H9 (cell line): Measurements from ENCODE around the gene HOXC11. TPM values are rescaled to one million over a fixed set of nuclear protein-coding genes. Genes with fewer than 3 reads are reported as not detected.

Experiments used
- DNase-seq: peaks from one replicate; pipeline ENCODE4 v3.0.0-alpha.2; 2017
- H2AFZ ChIP-seq: one replicate; pipeline ENCODE4 v1.6.1; 2013; ENCODE audit warnings: mild to moderate bottlenecking, low read length, control low read depth, moderate library complexity
- H2AK5ac ChIP-seq: 2 replicates; pipeline ENCODE4 v1.6.1; 2013; ENCODE audit warnings: low read length, control low read depth, mixed read lengths; ENCODE audit not compliant: insufficient read length
- H2BK120ac ChIP-seq: one replicate; pipeline ENCODE4 v1.6.1; 2013; ENCODE audit warnings: low read depth, mild to moderate bottlenecking, low read length, control low read depth, inconsistent platforms; ENCODE audit not compliant: poor library complexity, severe bottlenecking
- H2BK12ac ChIP-seq: 2 replicates; pipeline ENCODE4 v1.6.1; 2013; ENCODE audit warnings: low read length, control low read depth, mixed read lengths, low read depth; ENCODE audit not compliant: insufficient read length
- H2BK15ac ChIP-seq: 2 replicates; pipeline ENCODE4 v1.6.1; 2013; ENCODE audit warnings: low read depth, low read length, control low read depth
- H2BK20ac ChIP-seq: one replicate; pipeline ENCODE4 v1.6.1; 2013; ENCODE audit warnings: low read depth, mild to moderate bottlenecking, low read length, control low read depth, inconsistent platforms; ENCODE audit not compliant: poor library complexity, severe bottlenecking
- H2BK5ac ChIP-seq: 2 replicates; pipeline ENCODE4 v1.6.1; 2013; ENCODE audit warnings: low read length, control low read depth, mixed read lengths; ENCODE audit not compliant: insufficient read length
- H3K14ac ChIP-seq: 2 replicates; pipeline ENCODE4 v1.6.1; 2013; ENCODE audit warnings: low read length, control low read depth; ENCODE audit not compliant: insufficient read depth
- H3K18ac ChIP-seq: 2 replicates; pipeline ENCODE4 v1.6.1; 2013; ENCODE audit warnings: low read depth, mild to moderate bottlenecking, mixed read lengths, low read length, control low read depth; ENCODE audit not compliant: insufficient read length
- H3K23ac ChIP-seq: 2 replicates; pipeline ENCODE4 v1.6.1; 2013; ENCODE audit warnings: low read length, control low read depth, mixed read lengths, low read depth; ENCODE audit not compliant: insufficient read length
- H3K23me2 ChIP-seq: 2 replicates; pipeline ENCODE4 v1.6.1; 2013; ENCODE audit warnings: low read depth, mild to moderate bottlenecking, mixed read lengths, low read length, control low read depth; ENCODE audit not compliant: insufficient read length, poor library complexity, severe bottlenecking
- H3K27ac ChIP-seq: 2 replicates; pipeline ENCODE4 v1.5.1; 2013; ENCODE audit warnings: low read length, control low read depth, mixed read lengths, low read depth; ENCODE audit not compliant: insufficient read length
- H3K27me3 ChIP-seq: 2 replicates; pipeline ENCODE4 v1.6.1; 2013; ENCODE audit warnings: low read length, control low read depth, inconsistent platforms; ENCODE audit not compliant: insufficient read depth
- H3K4ac ChIP-seq: 2 replicates; pipeline ENCODE4 v1.6.1; 2013; ENCODE audit warnings: low read depth, mild to moderate bottlenecking, control low read depth, inconsistent platforms, low read length, moderate library complexity
- H3K4me1 ChIP-seq: 2 replicates; pipeline ENCODE4 v1.6.1; 2013; ENCODE audit warnings: low read length, control low read depth, inconsistent platforms; ENCODE audit not compliant: insufficient read depth
- H3K4me2 ChIP-seq: 2 replicates; pipeline ENCODE4 v1.6.1; 2013; ENCODE audit warnings: low read length, control low read depth, mixed read lengths; ENCODE audit not compliant: insufficient read length, insufficient read depth
- H3K56ac ChIP-seq: 2 replicates; pipeline ENCODE4 v1.6.1; 2013; ENCODE audit warnings: low read depth, mild to moderate bottlenecking, mixed read lengths, low read length, control low read depth; ENCODE audit not compliant: insufficient read length
- H3K79me1 ChIP-seq: 2 replicates; pipeline ENCODE4 v1.6.1; 2013; ENCODE audit warnings: low read depth, mild to moderate bottlenecking, moderate library complexity, low read length, control low read depth, inconsistent platforms; ENCODE audit not compliant: insufficient read depth, poor library complexity, severe bottlenecking
- H3K79me2 ChIP-seq: 2 replicates; pipeline ENCODE4 v1.6.1; 2013; ENCODE audit warnings: low read length, control low read depth, inconsistent platforms; ENCODE audit not compliant: insufficient read depth
- H3K9ac ChIP-seq: 2 replicates; pipeline ENCODE4 v1.6.1; 2013; ENCODE audit warnings: low read length, control low read depth, mixed read lengths; ENCODE audit not compliant: insufficient read length; ENCODE audit errors: extremely low read depth
- H3K9me3 ChIP-seq: one replicate; pipeline ENCODE4 v1.6.1; 2013; ENCODE audit warnings: low read depth, low read length, inconsistent platforms; ENCODE audit not compliant: control insufficient read depth
- H3T11ph ChIP-seq: one replicate; pipeline ENCODE4 v1.6.1; 2013; ENCODE audit warnings: mild to moderate bottlenecking, low read length, control low read depth, inconsistent platforms
- H4K20me1 ChIP-seq: one replicate; pipeline ENCODE4 v1.6.1; 2013; ENCODE audit not compliant: control insufficient read depth, insufficient read length, insufficient read depth
- H4K5ac ChIP-seq: 2 replicates; pipeline ENCODE4 v1.6.1; 2013; ENCODE audit warnings: low read depth, mild to moderate bottlenecking, mixed read lengths, low read length, control low read depth; ENCODE audit not compliant: insufficient read length
- H4K8ac ChIP-seq: replicated peaks from 2 replicates; pipeline ENCODE4 v1.6.1; 2013; ENCODE audit warnings: low read length, control low read depth, mixed read lengths, low read depth; ENCODE audit not compliant: insufficient read length
- H4K91ac ChIP-seq: 2 replicates; pipeline ENCODE4 v1.6.1; 2013; ENCODE audit warnings: low read depth, mild to moderate bottlenecking, moderate library complexity, mixed read lengths, low read length, control low read depth; ENCODE audit not compliant: insufficient read length
- H3K27ac Mint-ChIP-seq, 3 experiments: 2 replicates in 2 of 3; 3 replicates in 1 of 3; pipeline ENCODE4 v1.8.0; 2020 to 2021; ENCODE audit warnings: mixed read lengths in 3 of 3, mild to moderate bottlenecking in 1 of 3, moderate library complexity in 1 of 3
- H3K27me3 Mint-ChIP-seq: 2 replicates; pipeline ENCODE4 v1.8.0; 2021; ENCODE audit warnings: low read depth, mild to moderate bottlenecking, moderate library complexity, mixed read lengths
- H3K36me3 Mint-ChIP-seq, 3 experiments: 2 replicates in 2 of 3; 3 replicates in 1 of 3; pipeline ENCODE4 v1.8.0; 2020 to 2021; ENCODE audit warnings: low read depth in 3 of 3, mixed read lengths in 3 of 3; ENCODE audit not compliant: insufficient read depth in 1 of 3
- H3K4me1 Mint-ChIP-seq, 2 experiments: 2 replicates each; pipeline ENCODE4 v1.8.0; 2020; ENCODE audit warnings: mixed read lengths in 2 of 2
- H3K4me3 Mint-ChIP-seq, 2 experiments: 2 replicates in 1 of 2; 3 replicates in 1 of 2; pipeline ENCODE4 v1.8.0; 2020 to 2021; ENCODE audit warnings: mild to moderate bottlenecking in 2 of 2, mixed read lengths in 2 of 2, moderate library complexity in 1 of 2
- H3K9me3 Mint-ChIP-seq, 2 experiments: 2 replicates in 1 of 2; 3 replicates in 1 of 2; pipeline ENCODE4 v1.8.0; 2020; ENCODE audit warnings: mild to moderate bottlenecking in 2 of 2, mixed read lengths in 2 of 2, moderate library complexity in 1 of 2
- WGBS: extraction: QIAGEN DNeasy Blood & Tissue Kit; methylation state at CpG from one replicate; pipeline ENCODE4 v1.1.7; 2013; ENCODE audit warnings: missing lambda C conversion rate, low lambda C conversion rate, mixed read lengths; ENCODE audit not compliant: insufficient read length; ENCODE audit errors: extremely low coverage; 5-methylcytosine and 5-hydroxymethylcytosine counted together
- total RNA-seq: library from RNA; stranded (reverse); gene quantifications from 2 replicates; pipeline ENCODE4 v1.2.1, GENCODE V29; 2021
- TF ChIP-seq, protein P1 (sequence below): fragments of 200-600 bp; sonication (generic); conservative IDR thresholded peaks from 3 replicates; pipeline ENCODE4 v1.8.0; 2021; ENCODE audit warnings: antibody characterized with exemption, mild to moderate bottlenecking

HOXC11 gene
- total RNA-seq, 1 experiment from 2014 or later, result not detected

DNA sequence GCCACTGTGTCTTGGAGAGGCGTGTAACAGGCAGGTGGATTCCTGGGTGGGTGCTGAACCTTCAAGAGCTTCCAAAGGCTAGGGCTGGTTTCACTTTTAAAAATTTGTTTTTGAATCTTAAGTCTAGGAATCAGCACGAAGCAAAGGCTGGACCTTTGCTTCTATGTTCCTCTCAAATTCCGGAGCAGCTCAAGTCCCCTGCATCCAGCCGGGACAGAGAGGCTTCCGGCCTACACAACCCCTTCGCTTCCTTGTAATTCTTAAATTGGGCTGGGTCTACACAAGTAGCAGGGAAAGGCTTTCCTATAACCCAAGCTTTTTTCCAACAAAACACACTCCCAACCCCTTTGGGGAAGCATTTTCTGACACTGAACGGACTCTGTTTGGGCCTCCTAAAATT is 9.9 kb upstream of the HOXC11 start:
- no peak overlapping the region for H3K14ac ChIP-seq
- H2BK20ac ChIP-seq, result no peak overlapping the region
- no peak overlapping the region for H2BK12ac ChIP-seq
- H4K8ac ChIP-seq, result no peak overlapping the region
- Mint-ChIP-seq H3K27me3 (peaks cover 100% of the 10 kb centered on the region), H3K36me3 (no peaks in the 10 kb centered on the region; a peak in 1 of 7 replicates), H3K27ac (no peak overlapping the region), H3K4me1 (peaks cover 8 to 12% of the 10 kb centered on the region in 2 experiments; a peak in 3 of 4 replicates), H3K9me3 (peaks cover 2 to 14% of the 10 kb centered on the region in 2 experiments; a peak in 2 of 5 replicates), H3K4me3 (no peak overlapping the region)
- no peak overlapping the region for H2AFZ ChIP-seq
- H3K23ac ChIP-seq, result no peak overlapping the region
- H3K23me2 ChIP-seq, result no peaks in the 10 kb centered on the region
- H3K9ac ChIP-seq, result no peak overlapping the region
- no peak overlapping the region for H2AK5ac ChIP-seq
- peaks cover 95% of the 10 kb centered on the region for H3K27me3 ChIP-seq
- H2BK5ac ChIP-seq, result no peak overlapping the region
- H4K20me1 ChIP-seq, result no peaks in the 10 kb centered on the region
- no peak overlapping the region for H4K91ac ChIP-seq
- no peaks in the 10 kb centered on the region for H3K9me3 ChIP-seq
- no peak overlapping the region for H4K5ac ChIP-seq
- H3K27ac ChIP-seq, result no peak overlapping the region
- no peak overlapping the region for H3T11ph ChIP-seq
- no peaks in the 10 kb centered on the region for H3K4me1 ChIP-seq
- no peaks in the 10 kb centered on the region for H3K79me2 ChIP-seq
- no peak overlapping the region for H3K56ac ChIP-seq
- H3K18ac ChIP-seq, result no peak overlapping the region
- H2BK120ac ChIP-seq, result no peak overlapping the region
- no peak for DNase-seq
- no CpG with 5 or more reads among the region's 7 CpGs for WGBS
- no peak overlapping the region for H3K4ac ChIP-seq
- H2BK15ac ChIP-seq, result no peak overlapping the region
- H3K79me1 ChIP-seq, result no peaks in the 10 kb centered on the region
- no peak overlapping the region for H3K4me2 ChIP-seq
- TF ChIP-seq, protein P1, sequence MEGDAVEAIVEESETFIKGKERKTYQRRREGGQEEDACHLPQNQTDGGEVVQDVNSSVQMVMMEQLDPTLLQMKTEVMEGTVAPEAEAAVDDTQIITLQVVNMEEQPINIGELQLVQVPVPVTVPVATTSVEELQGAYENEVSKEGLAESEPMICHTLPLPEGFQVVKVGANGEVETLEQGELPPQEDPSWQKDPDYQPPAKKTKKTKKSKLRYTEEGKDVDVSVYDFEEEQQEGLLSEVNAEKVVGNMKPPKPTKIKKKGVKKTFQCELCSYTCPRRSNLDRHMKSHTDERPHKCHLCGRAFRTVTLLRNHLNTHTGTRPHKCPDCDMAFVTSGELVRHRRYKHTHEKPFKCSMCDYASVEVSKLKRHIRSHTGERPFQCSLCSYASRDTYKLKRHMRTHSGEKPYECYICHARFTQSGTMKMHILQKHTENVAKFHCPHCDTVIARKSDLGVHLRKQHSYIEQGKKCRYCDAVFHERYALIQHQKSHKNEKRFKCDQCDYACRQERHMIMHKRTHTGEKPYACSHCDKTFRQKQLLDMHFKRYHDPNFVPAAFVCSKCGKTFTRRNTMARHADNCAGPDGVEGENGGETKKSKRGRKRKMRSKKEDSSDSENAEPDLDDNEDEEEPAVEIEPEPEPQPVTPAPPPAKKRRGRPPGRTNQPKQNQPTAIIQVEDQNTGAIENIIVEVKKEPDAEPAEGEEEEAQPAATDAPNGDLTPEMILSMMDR, result no peak
